PC-9 (cell line): ENCODE results near the gene RPS26. TPM values are rescaled to one million over a fixed set of nuclear protein-coding genes. Genes with fewer than 3 reads are reported as not detected.
A peak's percentile ranks its signal among the peaks of the same experiment; 100 is the strongest.

ENCODE experiments used
- BruUV-seq: library from RNA; stranded (reverse); fragments of 400-500 nt; replicated peaks from 2 replicates; lab custom pipeline; 2021; lab: Mats Ljungman, UMichigan
- CTCF ChIA-PET: fragments of 300-600 bp; sonication (Branson Sonifier 250); formaldehyde crosslinking; loops from one replicate; lab custom pipeline; 2022; ENCODE audit warnings: antibody characterized with exemption; lab: Charles Lee
- POLR2A ChIA-PET: fragments of 300-600 bp; sonication (Branson Sonifier 250); formaldehyde crosslinking; loops from one replicate; lab custom pipeline; 2022; ENCODE audit warnings: antibody characterized with exemption; ENCODE audit not compliant: unreplicated experiment; lab: Charles Lee
- DNase-seq, 2 experiments: peaks; one replicate each; pipeline versions ENCODE4 v3.0.0 to v3.0.0-alpha.2; 2015 to 2022; ENCODE audit warnings: mixed read lengths in 1 of 2
- H2AFZ ChIP-seq: fragments of 200-600 bp; sonication (generic); 2 replicates; pipeline ENCODE4 v1.8.1; 2017; ENCODE audit warnings: antibody characterized with exemption
- H3F3A ChIP-seq: fragments of 200-600 bp; sonication (generic); 2 replicates; pipeline ENCODE4 v1.8.1; 2017; ENCODE audit warnings: antibody characterized with exemption, mild to moderate bottlenecking, low read depth; ENCODE audit not compliant: insufficient read depth
- H3K27ac ChIP-seq: fragments of 200-600 bp; sonication (generic); 2 replicates; pipeline ENCODE4 v1.6.1; 2016; ENCODE audit warnings: mixed run types
- H3K27me3 ChIP-seq: fragments of 200-600 bp; sonication (generic); 2 replicates; pipeline ENCODE4 v1.6.1; 2016; ENCODE audit warnings: low read depth, mixed run types; ENCODE audit not compliant: insufficient read depth
- H3K36me3 ChIP-seq: fragments of 200-600 bp; sonication (generic); 2 replicates; pipeline ENCODE4 v1.6.1; 2016; ENCODE audit warnings: low read depth, mixed run types
- H3K4me1 ChIP-seq: fragments of 200-600 bp; sonication (generic); replicated peaks from 2 replicates; pipeline ENCODE4 v1.6.1; 2016; ENCODE audit warnings: mixed run types; ENCODE audit not compliant: insufficient read depth
- H3K4me2 ChIP-seq: fragments of 200-600 bp; sonication (generic); 2 replicates; pipeline ENCODE4 v1.6.1; 2017; ENCODE audit warnings: mixed run types
- H3K4me3 ChIP-seq: fragments of 200-600 bp; sonication (generic); 2 replicates; pipeline ENCODE4 v1.6.1; 2016; ENCODE audit warnings: mixed run types
- H3K79me2 ChIP-seq: fragments of 200-600 bp; sonication (generic); 2 replicates; pipeline ENCODE4 v1.6.1; 2017; ENCODE audit warnings: low read depth, mixed run types
- H3K9me2 ChIP-seq: fragments of 200-600 bp; sonication (generic); 2 replicates; pipeline ENCODE4 v1.8.1; 2017; ENCODE audit warnings: mild to moderate bottlenecking; ENCODE audit not compliant: insufficient read depth
- H3K9me3 ChIP-seq: fragments of 200-600 bp; sonication (generic); 2 replicates; pipeline ENCODE4 v1.8.1; 2016; ENCODE audit warnings: low read depth; ENCODE audit not compliant: insufficient read depth
- H4K20me1 ChIP-seq: fragments of 200-600 bp; sonication (generic); 2 replicates; pipeline ENCODE4 v1.8.1; 2017; ENCODE audit not compliant: insufficient read depth
- EZH2 ChIP-seq: fragments of 200-600 bp; sonication (generic); IDR thresholded peaks from 2 replicates; pipeline ENCODE4 v1.8.0; 2017; ENCODE audit warnings: antibody characterized with exemption, low read depth
- intact Hi-C: fragments of 100-400 bp; cut with micrococcal nuclease; formaldehyde crosslinking; loops from one replicate; pipeline ENCODE4 v1.10.0; 2022; ENCODE audit not compliant: unreplicated experiment
- total RNA-seq: library from RNA; stranded (reverse); gene quantifications from 2 replicates; pipeline ENCODE4 v1.2.3, GENCODE V29; 2021
- TF ChIP-seq, protein P1 (sequence below): fragments of 200-600 bp; sonication (generic); conservative IDR thresholded peaks from 2 replicates; pipeline ENCODE4 v1.6.1; 2017; ENCODE audit warnings: mixed run types, antibody characterized with exemption, mild to moderate bottlenecking, moderate library complexity

The RPS26 gene
- total RNA-seq, 1 experiment from 2014 or later: 43.3 TPM

DNA sequence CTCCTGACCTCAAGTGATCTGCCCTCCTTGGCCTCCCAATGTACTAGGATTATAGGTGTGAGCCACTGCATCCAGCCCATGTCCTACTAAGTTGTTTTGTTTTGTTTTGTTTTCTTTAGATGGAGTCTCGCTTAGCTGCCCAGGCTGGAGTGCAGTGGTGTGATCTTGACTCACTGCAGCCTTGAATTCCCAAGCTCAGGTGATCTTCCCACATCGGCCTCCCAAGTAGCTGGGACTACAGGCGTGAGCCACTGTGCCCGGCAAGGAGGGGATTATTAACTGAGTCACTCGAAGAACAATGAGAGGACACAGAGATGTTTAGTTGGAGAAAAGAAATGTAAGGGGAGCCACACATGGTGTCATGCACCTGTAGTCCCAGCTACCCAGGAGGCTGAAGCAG lies 20.3 kb downstream of the RPS26 start:
- H3K36me3 ChIP-seq: no peaks in the 10 kb centered on the region
- no peaks in the 10 kb centered on the region for H3K9me3 ChIP-seq
- ChIA-PET POLR2A (no interaction called here), CTCF (no interaction called here)
- BruUV-seq: no TSS peak
- H3K9me2 ChIP-seq: no peaks in the 10 kb centered on the region
- no peak overlapping the region for H3K4me2 ChIP-seq
- H3K79me2 ChIP-seq: no peaks in the 10 kb centered on the region
- no peak overlapping the region for H3K4me3 ChIP-seq
- H4K20me1 ChIP-seq: no peaks in the 10 kb centered on the region
- H3K4me1 ChIP-seq: 0 out of 2 replicates have a peak, but pooled peaks cover 3% of the 10 kb centered on the region
- no peak overlapping the region for H3K27ac ChIP-seq
- TF ChIP-seq, protein P1, sequence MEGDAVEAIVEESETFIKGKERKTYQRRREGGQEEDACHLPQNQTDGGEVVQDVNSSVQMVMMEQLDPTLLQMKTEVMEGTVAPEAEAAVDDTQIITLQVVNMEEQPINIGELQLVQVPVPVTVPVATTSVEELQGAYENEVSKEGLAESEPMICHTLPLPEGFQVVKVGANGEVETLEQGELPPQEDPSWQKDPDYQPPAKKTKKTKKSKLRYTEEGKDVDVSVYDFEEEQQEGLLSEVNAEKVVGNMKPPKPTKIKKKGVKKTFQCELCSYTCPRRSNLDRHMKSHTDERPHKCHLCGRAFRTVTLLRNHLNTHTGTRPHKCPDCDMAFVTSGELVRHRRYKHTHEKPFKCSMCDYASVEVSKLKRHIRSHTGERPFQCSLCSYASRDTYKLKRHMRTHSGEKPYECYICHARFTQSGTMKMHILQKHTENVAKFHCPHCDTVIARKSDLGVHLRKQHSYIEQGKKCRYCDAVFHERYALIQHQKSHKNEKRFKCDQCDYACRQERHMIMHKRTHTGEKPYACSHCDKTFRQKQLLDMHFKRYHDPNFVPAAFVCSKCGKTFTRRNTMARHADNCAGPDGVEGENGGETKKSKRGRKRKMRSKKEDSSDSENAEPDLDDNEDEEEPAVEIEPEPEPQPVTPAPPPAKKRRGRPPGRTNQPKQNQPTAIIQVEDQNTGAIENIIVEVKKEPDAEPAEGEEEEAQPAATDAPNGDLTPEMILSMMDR: no peak
- no peak for TF ChIP-seq EZH2
- no peak for DNase-seq
- peaks cover 5% of the 10 kb centered on the region; the same call in 1 of the 2 replicates for H3F3A ChIP-seq
- H2AFZ ChIP-seq: no peak overlapping the region
- no peaks in the 10 kb centered on the region for H3K27me3 ChIP-seq
- intact Hi-C loops: no loop called here

DNA sequence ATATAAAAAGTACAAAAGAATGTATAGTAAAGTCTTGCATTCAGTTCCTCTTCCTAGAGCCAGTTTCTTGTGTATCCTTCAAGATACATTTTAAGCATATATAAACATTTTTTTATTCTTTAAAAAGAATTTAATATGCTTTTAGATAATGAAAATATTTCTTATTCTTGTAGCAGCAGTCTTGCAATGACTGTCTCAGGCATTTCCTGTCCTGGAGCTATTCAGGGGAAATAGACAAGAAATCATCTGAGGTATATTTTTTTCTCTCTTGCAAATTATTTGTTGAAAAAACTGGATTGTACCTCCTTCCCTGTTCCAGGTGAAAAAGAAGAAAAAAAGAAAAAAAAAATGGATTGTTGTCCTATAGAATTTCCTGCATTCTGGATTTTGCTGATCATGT lies 21.3 kb downstream of the RPS26 start:
- no peak overlapping the region for H2AFZ ChIP-seq
- no peaks in the 10 kb centered on the region for H3K27me3 ChIP-seq
- no peak for DNase-seq
- no peak overlapping the region for H3K4me3 ChIP-seq
- ChIA-PET CTCF (interaction anchor here (0.7 kb wide), 1 partner anchor 809 kb away, joined by 7 read pairs; no protein-coding TSS in a partner anchor), POLR2A (no interaction called here)
- no peaks in the 10 kb centered on the region for H3K9me2 ChIP-seq
- H3K79me2 ChIP-seq: no peaks in the 10 kb centered on the region
- H3K27ac ChIP-seq: no peak overlapping the region
- H3K4me2 ChIP-seq: no peak overlapping the region
- 0 out of 2 replicates have a peak, but pooled peaks cover 3% of the 10 kb centered on the region for H3K4me1 ChIP-seq
- no peaks in the 10 kb centered on the region for H3K9me3 ChIP-seq
- H3F3A ChIP-seq: peaks cover 5% of the 10 kb centered on the region; the same call in 1 of the 2 replicates
- H4K20me1 ChIP-seq: no peaks in the 10 kb centered on the region
- H3K36me3 ChIP-seq: no peaks in the 10 kb centered on the region
- TF ChIP-seq, protein P1: no peak
- TF ChIP-seq EZH2: no peak
- intact Hi-C loops: no loop called here
- BruUV-seq: no TSS peak

- peaks cover 4% of the 10 kb centered on the region; the same call in 1 of the 2 replicates for H3F3A ChIP-seq
- intact Hi-C loops: no loop called here
- peak in 1 of 2 experiments; percentile 58 for DNase-seq
- H3K9me2 ChIP-seq: no peaks in the 10 kb centered on the region
- BruUV-seq: no TSS peak
- no peaks in the 10 kb centered on the region for H3K79me2 ChIP-seq
- H2AFZ ChIP-seq: no peak overlapping the region
- H3K36me3 ChIP-seq: no peaks in the 10 kb centered on the region
- H4K20me1 ChIP-seq: no peaks in the 10 kb centered on the region
- H3K4me3 ChIP-seq: no peak overlapping the region
- no peak overlapping the region for H3K27ac ChIP-seq
- H3K27me3 ChIP-seq: no peaks in the 10 kb centered on the region
- peaks cover 4% of the 10 kb centered on the region; the same call in 1 of the 2 replicates for H3K4me1 ChIP-seq
- POLR2A ChIA-PET: no interaction called here
- CTCF ChIA-PET: interaction anchor here (0.7 kb wide), 1 partner anchor 50 kb away, joined by 3 read pairs; no protein-coding TSS in a partner anchor
- no peak overlapping the region for H3K4me2 ChIP-seq
- H3K9me3 ChIP-seq: no peaks in the 10 kb centered on the region
- no peak for TF ChIP-seq EZH2
- TF ChIP-seq, protein P1: no peak
These were observed 29.9 kb downstream of the RPS26 start for GRCh38 chr12:56071648-56072047.
